CD4-positive, alpha-beta T cell (primary cell): ENCODE data around the gene UIMC1. TPM values are rescaled to one million over a fixed set of nuclear protein-coding genes. Genes with fewer than 3 reads are reported as not detected.

ENCODE experiments used
- ATAC-seq: fragments of 200-7000 bp; cut with Tn5 transposase; one replicate; pipeline ENCODE4 v1.10.0; 2022; ENCODE audit warnings: mild to moderate bottlenecking; ENCODE audit not compliant: poor library complexity
- CTCF ChIA-PET: fragments of 350-600 bp; sonication (Branson Sonifier 250); formaldehyde crosslinking; loops from one replicate; lab custom pipeline; 2021; ENCODE audit warnings: antibody characterized with exemption, inconsistent platforms; lab: Charles Lee
- POLR2A ChIA-PET: fragments of 350-600 bp; sonication (Branson Sonifier 250); formaldehyde crosslinking; loops from one replicate; lab custom pipeline; 2021; ENCODE audit warnings: antibody characterized with exemption, inconsistent platforms; lab: Charles Lee
- DNase-seq, 14 experiments: peaks; one replicate each; pipeline ENCODE4 v3.0.0-alpha.2; 2013 to 2020; ENCODE audit warnings: mixed read lengths in 2 of 14
- H3K27ac ChIP-seq, 2 donors: one replicate each; pipeline versions ENCODE4 v1.5.1 to v1.7.0; 2013; ENCODE audit warnings: low read length in 2 of 2, low read depth in 1 of 2, mild to moderate bottlenecking in 1 of 2
- H3K27me3 ChIP-seq, 2 experiments: 1 replicate in 1 of 2; 2 replicates in 1 of 2; pipeline versions ENCODE4 v1.6.1 to v1.7.0; 2013; ENCODE audit warnings: low read length in 2 of 2, control low read depth in 1 of 2, mild to moderate bottlenecking in 1 of 2, moderate library complexity in 1 of 2; ENCODE audit not compliant: insufficient read depth in 2 of 2, control insufficient read depth in 1 of 2
- H3K36me3 ChIP-seq: one replicate; pipeline ENCODE4 v1.6.1; 2013; ENCODE audit warnings: low read length, control low read depth; ENCODE audit not compliant: insufficient read depth
- H3K4me1 ChIP-seq: one replicate; pipeline ENCODE4 v1.6.1; 2013; ENCODE audit warnings: low read length, control low read depth; ENCODE audit not compliant: insufficient read depth
- H3K4me3 ChIP-seq: one replicate; pipeline ENCODE4 v1.5.1; 2013; ENCODE audit warnings: mild to moderate bottlenecking, low read length, moderate library complexity
- H3K9me3 ChIP-seq, 2 experiments: 1 replicate in 1 of 2; 2 replicates in 1 of 2; pipeline versions ENCODE4 v1.6.1 to v1.7.0; 2013; ENCODE audit warnings: low read length in 2 of 2, mild to moderate bottlenecking in 2 of 2, control low read depth in 1 of 2, moderate library complexity in 1 of 2; ENCODE audit not compliant: control insufficient read depth in 1 of 2, insufficient read depth in 1 of 2
- H3K27ac Mint-ChIP-seq: one replicate; pipeline ENCODE4 v1.8.0; 2020; ENCODE audit warnings: mixed read lengths
- H3K27me3 Mint-ChIP-seq: one replicate; pipeline ENCODE4 v1.8.0; 2021; ENCODE audit warnings: mixed read lengths
- H3K36me3 Mint-ChIP-seq: one replicate; pipeline ENCODE4 v1.8.0; 2021; ENCODE audit warnings: low read depth, mixed read lengths
- H3K4me1 Mint-ChIP-seq: one replicate; pipeline ENCODE4 v1.8.0; 2021; ENCODE audit warnings: low read depth, mixed read lengths
- H3K4me3 Mint-ChIP-seq: one replicate; pipeline ENCODE4 v1.8.0; 2020; ENCODE audit warnings: mild to moderate bottlenecking, mixed read lengths
- H3K9me3 Mint-ChIP-seq: one replicate; pipeline ENCODE4 v1.8.0; 2020; ENCODE audit warnings: mixed read lengths
- intact Hi-C, 2 experiments: fragments of 100-400 bp; cut with DNase I in 1 of 2; cut with micrococcal nuclease in 1 of 2; formaldehyde crosslinking; loops; one replicate each; pipeline versions ENCODE4 v1.15.1 to v1.9.0; 2023 to 2025; cut with DNase I, micrococcal nuclease
- total RNA-seq, 174 experiments: library from RNA in 2 of 174; stranded (reverse) in 2 of 174; gene quantifications; one replicate each; pipeline ENCODE4 v1.2.3 and lab custom pipeline; 2021 to 2026
- TF ChIP-seq, protein P1 (sequence below): fragments of 200-600 bp; IDR thresholded peaks from one replicate; pipeline ENCODE4 v1.8.0; 2022; ENCODE audit warnings: antibody characterized with exemption, mild to moderate bottlenecking

UIMC1 gene
- total RNA-seq, 2 experiments from 2014 or later = 42.3 to 50.8 TPM

DNA sequence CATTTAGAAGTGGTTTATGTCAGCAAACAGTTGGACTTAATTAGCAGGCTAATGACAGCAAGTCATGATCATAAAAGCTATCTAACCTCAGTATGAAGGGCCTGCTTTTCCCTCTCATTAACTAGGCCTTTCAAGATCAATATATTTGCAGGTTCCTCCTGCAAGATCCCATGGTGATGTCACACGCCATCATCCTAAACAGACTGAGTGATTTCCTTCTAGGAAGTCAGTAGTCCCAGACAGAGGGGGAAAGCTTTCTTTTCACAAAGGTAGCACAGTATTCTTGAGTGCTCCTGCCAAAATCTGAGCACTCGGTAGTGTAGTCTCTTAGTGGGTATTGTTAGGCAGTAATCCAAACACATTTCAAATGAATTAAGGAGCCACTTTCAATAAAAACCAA lies 52.5 kb downstream of the UIMC1 start:
- Histone ChIP-seq H3K27me3 (no peaks in the 10 kb centered on the region), H3K4me3 (no peak overlapping the region), H3K36me3 (peaks cover 80% of the 10 kb centered on the region), H3K9me3 (no peaks in the 10 kb centered on the region), H3K4me1 (no peaks in the 10 kb centered on the region), H3K27ac (no peak overlapping the region)
- Mint-ChIP-seq H3K9me3 (no peaks in the 10 kb centered on the region), H3K27ac (no peak overlapping the region), H3K36me3 (peaks cover 83% of the 10 kb centered on the region), H3K4me1 (peaks cover 3% of the 10 kb centered on the region), H3K4me3 (no peak overlapping the region), H3K27me3 (no peaks in the 10 kb centered on the region)
- intact Hi-C loops = loop anchor here in 1 of 2 experiments (10.0 kb wide), 1 partner anchor 379 kb away; no protein-coding TSS in a partner anchor
- ChIA-PET CTCF (no interaction called here), POLR2A (no interaction called here)
- DNase-seq (no peak), ATAC-seq (no peak)
- TF ChIP-seq, protein P1, sequence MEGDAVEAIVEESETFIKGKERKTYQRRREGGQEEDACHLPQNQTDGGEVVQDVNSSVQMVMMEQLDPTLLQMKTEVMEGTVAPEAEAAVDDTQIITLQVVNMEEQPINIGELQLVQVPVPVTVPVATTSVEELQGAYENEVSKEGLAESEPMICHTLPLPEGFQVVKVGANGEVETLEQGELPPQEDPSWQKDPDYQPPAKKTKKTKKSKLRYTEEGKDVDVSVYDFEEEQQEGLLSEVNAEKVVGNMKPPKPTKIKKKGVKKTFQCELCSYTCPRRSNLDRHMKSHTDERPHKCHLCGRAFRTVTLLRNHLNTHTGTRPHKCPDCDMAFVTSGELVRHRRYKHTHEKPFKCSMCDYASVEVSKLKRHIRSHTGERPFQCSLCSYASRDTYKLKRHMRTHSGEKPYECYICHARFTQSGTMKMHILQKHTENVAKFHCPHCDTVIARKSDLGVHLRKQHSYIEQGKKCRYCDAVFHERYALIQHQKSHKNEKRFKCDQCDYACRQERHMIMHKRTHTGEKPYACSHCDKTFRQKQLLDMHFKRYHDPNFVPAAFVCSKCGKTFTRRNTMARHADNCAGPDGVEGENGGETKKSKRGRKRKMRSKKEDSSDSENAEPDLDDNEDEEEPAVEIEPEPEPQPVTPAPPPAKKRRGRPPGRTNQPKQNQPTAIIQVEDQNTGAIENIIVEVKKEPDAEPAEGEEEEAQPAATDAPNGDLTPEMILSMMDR = no peak

DNA sequence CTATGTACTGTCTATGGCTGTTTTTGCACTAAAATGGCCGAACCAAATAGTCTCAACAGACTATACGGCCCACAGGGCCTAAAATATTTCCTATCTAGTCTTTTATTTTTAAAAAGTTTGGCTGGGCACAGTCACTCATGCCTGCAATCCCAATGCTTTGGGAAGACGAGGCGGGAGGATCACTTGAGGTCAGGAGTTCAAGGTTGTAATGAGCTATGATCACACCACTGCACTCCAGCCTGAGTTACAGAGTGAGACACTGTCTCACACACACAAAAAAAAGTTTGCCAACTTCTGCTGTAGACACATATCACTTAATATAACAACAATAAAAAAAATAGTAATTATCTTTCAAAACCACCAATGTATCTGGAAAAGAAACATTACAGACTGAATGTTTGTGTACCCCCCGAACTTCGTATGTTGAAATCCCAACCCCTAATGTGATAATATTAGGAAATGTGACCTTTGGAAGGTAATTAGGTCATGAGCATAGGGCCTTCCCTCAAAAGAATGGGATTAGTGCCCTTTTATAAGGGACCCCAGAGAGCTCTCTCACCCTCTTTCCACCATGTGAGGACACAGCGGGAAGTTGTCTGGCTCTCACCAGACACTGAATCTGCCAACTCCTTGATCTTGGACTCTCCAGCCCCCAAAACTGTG lies 53.9 kb downstream of the UIMC1 start:
- no peak overlapping the region for H3K27ac ChIP-seq
- H3K4me1 ChIP-seq = no peaks in the 10 kb centered on the region
- Mint-ChIP-seq H3K4me3 (no peak overlapping the region), H3K9me3 (no peaks in the 10 kb centered on the region), H3K36me3 (peaks cover 86% of the 10 kb centered on the region), H3K27me3 (no peaks in the 10 kb centered on the region), H3K4me1 (no peaks in the 10 kb centered on the region), H3K27ac (no peak overlapping the region)
- intact Hi-C loops = loop anchor here in 1 of 2 experiments (10.0 kb wide), 1 partner anchor 378 kb away; no protein-coding TSS in a partner anchor
- ATAC-seq = no peak
- TF ChIP-seq, protein P1 = no peak
- H3K36me3 ChIP-seq = peaks cover 85% of the 10 kb centered on the region
- H3K27me3 ChIP-seq = no peaks in the 10 kb centered on the region
- no peak for DNase-seq
- H3K4me3 ChIP-seq = no peak overlapping the region
- ChIA-PET CTCF (no interaction called here), POLR2A (no interaction called here)
- H3K9me3 ChIP-seq = no peaks in the 10 kb centered on the region

DNA sequence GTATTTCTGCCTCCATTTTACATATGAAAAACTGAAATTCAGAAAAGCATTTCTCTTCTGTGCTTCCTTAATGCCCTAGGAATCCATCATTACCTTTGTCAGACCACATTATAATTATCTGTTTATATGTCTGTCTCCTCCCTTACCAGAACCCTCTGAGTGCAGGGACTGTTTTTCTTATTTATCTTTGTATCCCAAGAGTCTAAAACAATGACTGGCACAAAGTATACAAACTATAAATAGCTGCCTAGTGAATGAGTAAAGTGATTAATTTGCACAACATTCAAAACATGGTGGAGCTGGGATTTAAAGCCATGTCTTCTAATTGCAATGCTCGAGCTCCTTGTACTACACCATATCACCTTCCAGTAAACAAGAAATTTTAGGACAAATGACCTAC lies 58.1 kb downstream of the UIMC1 start:
- DNase-seq = no peak
- no peak for ATAC-seq
- Mint-ChIP-seq H3K4me1 (no peaks in the 10 kb centered on the region), H3K27ac (no peak overlapping the region), H3K36me3 (peaks cover 84% of the 10 kb centered on the region), H3K4me3 (no peak overlapping the region), H3K9me3 (no peaks in the 10 kb centered on the region), H3K27me3 (no peaks in the 10 kb centered on the region)
- Histone ChIP-seq H3K27ac (no peak overlapping the region), H3K4me1 (no peaks in the 10 kb centered on the region), H3K27me3 (no peaks in the 10 kb centered on the region), H3K9me3 (no peaks in the 10 kb centered on the region), H3K4me3 (no peak overlapping the region), H3K36me3 (peaks cover 76% of the 10 kb centered on the region)
- intact Hi-C loops = no loop called here
- TF ChIP-seq, protein P1 = no peak
- ChIA-PET POLR2A (no interaction called here), CTCF (interaction anchor here (0.6 to 0.9 kb wide), 2 partner anchors 15 to 123 kb away, joined by 3 to 4 read pairs; no protein-coding TSS in a partner anchor)
